ENCODE data around the gene MAFG. TPM values are rescaled to one million over a fixed set of nuclear protein-coding genes. Genes with fewer than 3 reads are reported as not detected.

Gene MAFG
- total and polyA plus RNA-seq, 2 experiments from 2014 or later = 21.3 to 28.5 TPM

GRCh38 chr17:81898885-81899284, 28.6 kb downstream of the MAFG start:
- H3K4me3 ChIP-seq = no peak overlapping the region
- no peaks in the 10 kb centered on the region for H3K27me3 ChIP-seq
- H4K20me1 ChIP-seq (ENCODE audit: insufficient read depth, poor library complexity, severe bottlenecking) = peaks cover 3% of the 10 kb centered on the region
- H3K27ac ChIP-seq = no peak overlapping the region
- no peaks in the 10 kb centered on the region for H3K79me2 ChIP-seq
- no peak overlapping the region for H3K4me2 ChIP-seq
- no peak for DNase-seq (ENCODE audit: low spot score)
- no peaks in the 10 kb centered on the region for H3K9me2 ChIP-seq (replicated peaks; ENCODE audit: insufficient read depth)
- TF ChIP-seq EZH2phosphoT487 (IDR thresholded peaks at IDR 0.05; ENCODE audit: low read depth, severe bottlenecking, unreplicated experiment) = no peak
- no peak for TF ChIP-seq CTCF (IDR thresholded peaks at IDR 0.05; ENCODE audit: poor library complexity)
- no peak for TF ChIP-seq EZH2 (IDR thresholded peaks at IDR 0.05; ENCODE audit: borderline replicate concordance)
- H3K36me3 ChIP-seq (replicated peaks; ENCODE audit: insufficient read depth, low read depth) = no peaks in the 10 kb centered on the region
- no peaks in the 10 kb centered on the region for H3K9me3 ChIP-seq (ENCODE audit: low read depth)
- peaks cover 11% of the 10 kb centered on the region for H3K4me1 ChIP-seq (ENCODE audit: insufficient read depth)
- WGBS (ENCODE audit: low lambda C conversion rate, missing lambda C conversion rate) = 94% methylated on average over 9 of the region's 9 CpGs
- H2AFZ ChIP-seq = no peak overlapping the region

DNA sequence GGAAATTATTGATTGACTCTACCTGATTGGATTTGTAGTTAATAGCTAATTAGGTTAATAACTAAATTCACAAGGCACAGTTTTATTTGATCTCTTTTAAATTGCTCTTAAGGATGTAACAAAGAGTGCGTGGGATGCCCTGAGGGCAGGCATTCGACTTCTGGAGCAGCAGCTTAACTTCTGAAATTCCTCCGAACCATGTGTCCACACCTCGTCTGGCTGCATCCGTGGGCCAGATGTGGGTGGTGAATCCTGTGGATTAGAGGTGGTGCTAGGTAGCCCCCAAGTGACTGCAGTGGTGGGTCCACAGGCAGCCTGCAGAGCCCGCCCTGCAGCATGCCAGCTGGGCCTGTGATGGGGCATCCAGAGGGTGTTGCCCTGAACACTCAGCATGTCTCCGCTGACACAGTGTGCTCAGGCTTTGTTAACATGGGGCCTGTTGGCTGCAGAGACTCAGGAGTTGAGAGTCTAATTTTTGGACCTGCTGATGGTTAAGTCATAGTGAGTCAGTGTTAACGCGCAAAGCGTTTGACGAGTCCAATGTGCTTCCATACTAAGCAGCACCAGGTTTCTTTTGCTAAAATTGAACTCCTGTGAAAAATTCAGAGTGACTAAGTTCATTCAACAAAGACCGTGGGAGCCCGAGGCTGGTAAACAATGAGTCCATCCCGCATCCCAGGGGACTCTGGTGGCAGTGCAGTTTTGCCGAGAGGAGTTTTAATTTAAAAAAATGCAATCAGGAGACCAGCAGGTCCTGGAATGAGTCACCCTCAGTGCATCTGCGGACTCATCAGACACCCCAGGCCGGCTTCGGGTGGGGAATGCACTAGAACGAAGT, 29.3 kb downstream of the MAFG start:
- Histone ChIP-seq H2AFZ (no peak overlapping the region), H3K36me3 (replicated peaks; ENCODE audit: insufficient read depth, low read depth) (no peaks in the 10 kb centered on the region), H3K4me1 (ENCODE audit: insufficient read depth) (peaks cover 11% of the 10 kb centered on the region), H3K27ac (no peak overlapping the region), H3K4me2 (no peak overlapping the region), H3K9me3 (ENCODE audit: low read depth) (no peaks in the 10 kb centered on the region), H4K20me1 (ENCODE audit: insufficient read depth, poor library complexity, severe bottlenecking) (peaks cover 3% of the 10 kb centered on the region), H3K4me3 (no peak overlapping the region), H3K27me3 (no peaks in the 10 kb centered on the region), H3K9me2 (replicated peaks; ENCODE audit: insufficient read depth) (no peaks in the 10 kb centered on the region), H3K79me2 (peaks cover 3% of the 10 kb centered on the region)
- no peak for DNase-seq (ENCODE audit: low spot score)
- 83% methylated on average over 19 of the region's 19 CpGs for WGBS (ENCODE audit: low lambda C conversion rate, missing lambda C conversion rate)
- TF ChIP-seq CTCF (IDR thresholded peaks at IDR 0.05; ENCODE audit: poor library complexity) (no peak), EZH2 (IDR thresholded peaks at IDR 0.05; ENCODE audit: borderline replicate concordance) (no peak), EZH2phosphoT487 (IDR thresholded peaks at IDR 0.05; ENCODE audit: low read depth, severe bottlenecking, unreplicated experiment) (no peak)

DNA sequence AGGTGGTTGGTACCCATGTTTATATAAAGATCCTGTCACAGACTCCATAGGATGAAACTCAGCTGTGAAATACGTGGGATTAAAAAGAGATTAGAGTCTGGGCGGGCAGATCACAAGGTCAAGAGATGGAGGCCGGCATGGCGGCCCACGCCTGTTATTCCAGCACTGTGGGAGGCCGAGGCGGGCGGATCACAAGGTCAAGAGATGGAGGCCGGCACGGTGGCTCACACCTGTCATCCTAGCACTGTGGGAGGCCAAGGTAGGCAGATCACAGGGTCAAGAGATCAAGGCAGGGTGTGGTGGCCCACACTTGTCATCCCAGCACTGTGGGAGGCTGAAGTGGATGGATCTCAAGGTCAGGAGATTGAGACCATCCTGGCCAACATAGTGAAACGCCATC, 32.1 kb downstream of the MAFG start:
- H4K20me1 ChIP-seq (ENCODE audit: insufficient read depth, poor library complexity, severe bottlenecking) = no peaks in the 10 kb centered on the region
- peaks cover 22% of the 10 kb centered on the region for H3K79me2 ChIP-seq
- H3K4me3 ChIP-seq = no peak overlapping the region
- H3K4me1 ChIP-seq (ENCODE audit: insufficient read depth) = peaks cover 1% of the 10 kb centered on the region
- H3K4me2 ChIP-seq = no peak overlapping the region
- no peaks in the 10 kb centered on the region for H3K36me3 ChIP-seq (replicated peaks; ENCODE audit: insufficient read depth, low read depth)
- H3K27me3 ChIP-seq = no peaks in the 10 kb centered on the region
- H3K27ac ChIP-seq = no peak overlapping the region
- TF ChIP-seq CTCF (IDR thresholded peaks at IDR 0.05; ENCODE audit: poor library complexity) = no peak
- no peak for TF ChIP-seq EZH2 (IDR thresholded peaks at IDR 0.05; ENCODE audit: borderline replicate concordance)
- no peak for TF ChIP-seq EZH2phosphoT487 (IDR thresholded peaks at IDR 0.05; ENCODE audit: low read depth, severe bottlenecking, unreplicated experiment)
- no peak for DNase-seq (ENCODE audit: low spot score)
- 92% methylated on average over 11 of the region's 11 CpGs for WGBS (ENCODE audit: low lambda C conversion rate, missing lambda C conversion rate)
- no peaks in the 10 kb centered on the region for H3K9me2 ChIP-seq (replicated peaks; ENCODE audit: insufficient read depth)
- no peak overlapping the region for H2AFZ ChIP-seq
- H3K9me3 ChIP-seq (ENCODE audit: low read depth) = no peaks in the 10 kb centered on the region

Data from hepatocyte (in vitro differentiated cells).